K562 (cell line): ENCODE data around the gene IFNK. TPM values are rescaled to one million over a fixed set of nuclear protein-coding genes. Genes with fewer than 3 reads are reported as not detected.

Experiments
- ATAC-seq: fragments of 200-7000 bp; cut with Tn5 transposase; 3 replicates; pipeline ENCODE4 v1.9.1; 2020; ENCODE audit warnings: moderate library complexity
- BruUV-seq: library from RNA; stranded (reverse); fragments of 400-500 nt; replicated peaks from 2 replicates; lab custom pipeline; 2021; lab: Mats Ljungman, UMichigan
- CTCF ChIA-PET: fragments of 300-600 bp; formaldehyde crosslinking; extraction: SDS; loops from one replicate; lab custom pipeline; 2021; ENCODE audit warnings: low intra/inter-chr PET ratio; lab: Yijun Ruan, JAX
- POLR2A ChIA-PET: fragments of 300-600, 350-650 bp; sonication (Branson Sonifier 250); formaldehyde crosslinking; extraction: SDS; loops from one replicate; lab custom pipeline; 2021; ENCODE audit warnings: antibody characterized with exemption, inconsistent platforms; lab: Yijun Ruan, JAX
- DNase-seq, 4 experiments: peaks; one replicate each; pipeline versions ENCODE4 v3.0.0 to v3.0.0-alpha.2; 2011 to 2018; ENCODE audit warnings: low spot score in 3 of 4, mixed read lengths in 3 of 4; ENCODE audit errors: extremely low read depth in 1 of 4
- FAIRE-seq: peaks from 2 replicates; lab custom pipeline; 2011; peaks lifted over from hg19 to GRCh38; lab: Jason Lieb, UNC
- H2AFZ ChIP-seq: 2 replicates; pipeline ENCODE4 v1.6.0; 2011; ENCODE audit warnings: low read depth, low read length, control low read depth, inconsistent platforms
- H3K27ac ChIP-seq: fragments of 200-600 bp; 3 replicates; pipeline ENCODE4 v1.8.0; 2011; ENCODE audit warnings: low read depth, mild to moderate bottlenecking, control low read depth, inconsistent platforms, low read length, moderate library complexity, mixed read lengths; ENCODE audit errors: extremely low read depth
- H3K27me3 ChIP-seq, 2 experiments: fragments of 300-600 bp in 1 of 2; 2 replicates in 1 of 2; 3 replicates in 1 of 2; pipeline versions ENCODE4 v1.6.0 to v1.8.0; 2011; ENCODE audit warnings: inconsistent platforms in 2 of 2, low read length in 2 of 2, mild to moderate bottlenecking in 1 of 2, mixed read lengths in 1 of 2, moderate library complexity in 1 of 2; ENCODE audit not compliant: control insufficient read depth in 2 of 2, insufficient read depth in 2 of 2
- H3K36me3 ChIP-seq: fragments of 300-600 bp; 3 replicates; pipeline ENCODE4 v1.8.0; 2011; ENCODE audit warnings: mild to moderate bottlenecking, low read length, inconsistent platforms; ENCODE audit not compliant: control insufficient read depth, insufficient read depth
- H3K4me1 ChIP-seq, 2 experiments: fragments of 200-600 bp in 1 of 2; replicated peaks in 1 of 2; 2 replicates in 1 of 2; 3 replicates in 1 of 2; pipeline versions ENCODE4 v1.5.1 to v1.8.0; 2011; ENCODE audit warnings: inconsistent platforms in 2 of 2, low read length in 2 of 2, mild to moderate bottlenecking in 1 of 2, mixed read lengths in 1 of 2, moderate library complexity in 1 of 2; ENCODE audit not compliant: control insufficient read depth in 2 of 2, insufficient read depth in 2 of 2
- H3K4me2 ChIP-seq: 2 replicates; pipeline ENCODE4 v1.6.1; 2011; ENCODE audit warnings: low read length, control low read depth, inconsistent platforms, mixed read lengths; ENCODE audit not compliant: insufficient read depth
- H3K4me3 ChIP-seq: fragments of 200-600 bp; sonication (generic), shearing (Covaris generic); 2 replicates; pipeline ENCODE4 v1.5.1; 2016; ENCODE audit warnings: control low read depth, inconsistent platforms
- H3K79me2 ChIP-seq: fragments of 200-600 bp; 3 replicates; pipeline ENCODE4 v1.8.0; 2011; ENCODE audit warnings: low read length, inconsistent platforms; ENCODE audit not compliant: control insufficient read depth, insufficient read depth
- H3K9ac ChIP-seq, 2 experiments: 2 replicates each; pipeline versions ENCODE4 v1.6.0 to v1.6.1; 2011; ENCODE audit warnings: low read depth in 2 of 2, low read length in 2 of 2, control low read depth in 1 of 2, inconsistent platforms in 1 of 2, mild to moderate bottlenecking in 1 of 2, mixed read lengths in 1 of 2; ENCODE audit not compliant: insufficient read depth in 1 of 2
- H3K9me1 ChIP-seq: one replicate; pipeline ENCODE4 v1.6.0; 2011; ENCODE audit warnings: inconsistent platforms, mild to moderate bottlenecking, low read length, moderate library complexity; ENCODE audit not compliant: control insufficient read depth, insufficient read depth
- H3K9me3 ChIP-seq: replicated peaks from 2 replicates; pipeline ENCODE4 v1.5.1; 2011; ENCODE audit warnings: low read depth, low read length, inconsistent platforms; ENCODE audit not compliant: control insufficient read depth, insufficient read depth
- H4K20me1 ChIP-seq: replicated peaks from 2 replicates; pipeline ENCODE4 v1.6.1; 2011; ENCODE audit warnings: low read length, inconsistent platforms, mixed read lengths; ENCODE audit not compliant: control insufficient read depth, insufficient read depth
- CHD1 ChIP-seq: fragments of 200-600 bp; sonication (generic); IDR thresholded peaks from one replicate; pipeline ENCODE4 v1.6.1; 2012; ENCODE audit warnings: mild to moderate bottlenecking, moderate library complexity, low read length, inconsistent platforms
- MCM5 ChIP-seq: fragments of 450-650 bp; IDR thresholded peaks from 2 replicates; pipeline ENCODE4 v1.6.1; 2016; ENCODE audit warnings: low read depth
- SLC30A9 ChIP-seq: fragments of 250-450 bp; sonication (Bioruptor Pico); IDR thresholded peaks from 2 replicates; pipeline ENCODE4 v1.8.0; 2022; ENCODE audit warnings: mild to moderate bottlenecking, moderate library complexity
- ZFP30 ChIP-seq: fragments of 250-450 bp; sonication (Bioruptor Pico); IDR thresholded peaks from 2 replicates; pipeline ENCODE4 v1.8.0; 2022; ENCODE audit warnings: moderate library complexity, mild to moderate bottlenecking, inconsistent platforms, borderline replicate concordance
- ZNF124 ChIP-seq: sonication (generic); formaldehyde crosslinking; IDR thresholded peaks from 2 replicates; pipeline ENCODE4 v1.8.1; 2022; ENCODE audit warnings: missing genetic modification reagents
- WGBS: fragments of 100-300 bp; shearing (Covaris generic); methylation state at CpG from one replicate; pipeline ENCODE4 v1.1.6; 2016; ENCODE audit warnings: low coverage, mixed read lengths; ENCODE audit not compliant: insufficient coverage; ENCODE audit errors: missing lambda C conversion rate; 5-methylcytosine and 5-hydroxymethylcytosine counted together
- in situ Hi-C: fragments of 300-500 bp; cut with MboI; formaldehyde crosslinking; loops from 4 replicates; pipeline ENCODE4 v1.15.0; 2018; ENCODE audit warnings: inconsistent platforms, mixed read lengths
- intact Hi-C: fragments of 100-400 bp; cut with micrococcal nuclease; formaldehyde crosslinking; loops from 2 replicates; pipeline ENCODE4 v1.14.2; 2022
- polyA plus RNA-seq, 8 experiments: library from polyadenylated mRNA; depleted of rRNA in 4 of 8; stranded (reverse) in 5 of 8; unstranded in 3 of 8; fragments of >200 nt; fragmentation: Nextera tagmentation in 2 of 8; fragmentation: Illumina TruSeq in 1 of 8; extraction: Ambion mirVana in 2 of 8; extraction: Trizol in 1 of 8; gene quantifications; 2 replicates each; pipeline versions ENCODE4 v1.2.1 to v1.2.3, GENCODE V29; 2011 to 2014; ENCODE audit warnings: inconsistent platforms in 1 of 8, missing spikeins in 1 of 8
- total RNA-seq, 7 experiments: library from RNA; depleted of rRNA in 6 of 7; stranded (reverse); fragments of >200 nt in 6 of 7; fragmentation: Illumina TruSeq in 2 of 7; extraction: Trizol in 2 of 7; gene quantifications; 2 replicates each; pipeline versions ENCODE4 v1.2.1 to v1.2.3, GENCODE V29; 2011 to 2021; ENCODE audit warnings: low replicate concordance in 1 of 7
- TF ChIP-seq, protein P1 (sequence below): fragments of 200-800 bp; sonication (Bioruptor generic); IDR thresholded peaks from 2 replicates; pipeline ENCODE4 v1.6.1; 2016; ENCODE audit warnings: missing genetic modification characterization, missing compliant biosample characterization
- TF ChIP-seq, protein P2 (sequence below): fragments of 250-450 bp; sonication (Bioruptor Pico); IDR thresholded peaks from 2 replicates; pipeline ENCODE4 v1.5.0; 2020; ENCODE audit warnings: mild to moderate bottlenecking

IFNK gene
- total and polyA plus RNA-seq, 9 of the 15 experiments (the other 6 are each of a cell fraction or from before 2014, with no cell fraction given), result 0.11 TPM; not detected in 8

DNA sequence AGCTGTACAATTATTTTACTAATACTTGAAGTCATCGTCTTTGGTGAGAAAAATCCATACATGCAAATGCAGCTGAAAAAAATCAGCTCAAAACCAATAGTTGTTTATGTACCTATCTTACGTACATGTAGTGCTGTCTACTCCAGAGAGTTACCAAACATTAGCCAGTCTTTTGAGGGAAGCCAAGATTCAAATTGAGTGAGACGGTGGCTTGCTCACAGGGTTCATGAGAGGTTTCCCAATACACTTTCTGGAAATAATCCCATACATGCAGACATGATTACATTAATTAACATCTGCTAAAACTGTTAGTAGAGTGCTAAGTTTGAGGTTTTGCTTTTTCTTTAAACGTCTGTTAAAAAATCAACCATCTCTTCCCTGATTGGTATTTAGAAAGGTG, 46.9 kb downstream of the IFNK start:
- TF ChIP-seq ZNF124 (no peak), SLC30A9 (CRISPR knock-in tag) (no peak), MCM5 (no peak), CHD1 (no peak), ZFP30 (CRISPR knock-in tag) (no peak)
- TF ChIP-seq, protein P1, sequence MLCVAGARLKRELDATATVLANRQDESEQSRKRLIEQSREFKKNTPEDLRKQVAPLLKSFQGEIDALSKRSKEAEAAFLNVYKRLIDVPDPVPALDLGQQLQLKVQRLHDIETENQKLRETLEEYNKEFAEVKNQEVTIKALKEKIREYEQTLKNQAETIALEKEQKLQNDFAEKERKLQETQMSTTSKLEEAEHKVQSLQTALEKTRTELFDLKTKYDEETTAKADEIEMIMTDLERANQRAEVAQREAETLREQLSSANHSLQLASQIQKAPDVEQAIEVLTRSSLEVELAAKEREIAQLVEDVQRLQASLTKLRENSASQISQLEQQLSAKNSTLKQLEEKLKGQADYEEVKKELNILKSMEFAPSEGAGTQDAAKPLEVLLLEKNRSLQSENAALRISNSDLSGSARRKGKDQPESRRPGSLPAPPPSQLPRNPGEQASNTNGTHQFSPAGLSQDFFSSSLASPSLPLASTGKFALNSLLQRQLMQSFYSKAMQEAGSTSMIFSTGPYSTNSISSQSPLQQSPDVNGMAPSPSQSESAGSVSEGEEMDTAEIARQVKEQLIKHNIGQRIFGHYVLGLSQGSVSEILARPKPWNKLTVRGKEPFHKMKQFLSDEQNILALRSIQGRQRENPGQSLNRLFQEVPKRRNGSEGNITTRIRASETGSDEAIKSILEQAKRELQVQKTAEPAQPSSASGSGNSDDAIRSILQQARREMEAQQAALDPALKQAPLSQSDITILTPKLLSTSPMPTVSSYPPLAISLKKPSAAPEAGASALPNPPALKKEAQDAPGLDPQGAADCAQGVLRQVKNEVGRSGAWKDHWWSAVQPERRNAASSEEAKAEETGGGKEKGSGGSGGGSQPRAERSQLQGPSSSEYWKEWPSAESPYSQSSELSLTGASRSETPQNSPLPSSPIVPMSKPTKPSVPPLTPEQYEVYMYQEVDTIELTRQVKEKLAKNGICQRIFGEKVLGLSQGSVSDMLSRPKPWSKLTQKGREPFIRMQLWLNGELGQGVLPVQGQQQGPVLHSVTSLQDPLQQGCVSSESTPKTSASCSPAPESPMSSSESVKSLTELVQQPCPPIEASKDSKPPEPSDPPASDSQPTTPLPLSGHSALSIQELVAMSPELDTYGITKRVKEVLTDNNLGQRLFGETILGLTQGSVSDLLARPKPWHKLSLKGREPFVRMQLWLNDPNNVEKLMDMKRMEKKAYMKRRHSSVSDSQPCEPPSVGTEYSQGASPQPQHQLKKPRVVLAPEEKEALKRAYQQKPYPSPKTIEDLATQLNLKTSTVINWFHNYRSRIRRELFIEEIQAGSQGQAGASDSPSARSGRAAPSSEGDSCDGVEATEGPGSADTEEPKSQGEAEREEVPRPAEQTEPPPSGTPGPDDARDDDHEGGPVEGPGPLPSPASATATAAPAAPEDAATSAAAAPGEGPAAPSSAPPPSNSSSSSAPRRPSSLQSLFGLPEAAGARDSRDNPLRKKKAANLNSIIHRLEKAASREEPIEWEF (CRISPR knock-in tag), result no peak
- TF ChIP-seq, protein P2, sequence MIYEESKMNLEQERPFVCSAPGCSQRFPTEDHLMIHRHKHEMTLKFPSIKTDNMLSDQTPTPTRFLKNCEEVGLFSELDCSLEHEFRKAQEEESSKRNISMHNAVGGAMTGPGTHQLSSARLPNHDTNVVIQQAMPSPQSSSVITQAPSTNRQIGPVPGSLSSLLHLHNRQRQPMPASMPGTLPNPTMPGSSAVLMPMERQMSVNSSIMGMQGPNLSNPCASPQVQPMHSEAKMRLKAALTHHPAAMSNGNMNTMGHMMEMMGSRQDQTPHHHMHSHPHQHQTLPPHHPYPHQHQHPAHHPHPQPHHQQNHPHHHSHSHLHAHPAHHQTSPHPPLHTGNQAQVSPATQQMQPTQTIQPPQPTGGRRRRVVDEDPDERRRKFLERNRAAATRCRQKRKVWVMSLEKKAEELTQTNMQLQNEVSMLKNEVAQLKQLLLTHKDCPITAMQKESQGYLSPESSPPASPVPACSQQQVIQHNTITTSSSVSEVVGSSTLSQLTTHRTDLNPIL (CRISPR knock-in tag), result no peak
- TF ChIP-seq, all 486 proteins: peak for 0
- H3K27me3 ChIP-seq, result no peaks in the 10 kb centered on the region
- no peak overlapping the region for H3K4me3 ChIP-seq
- H3K27ac ChIP-seq, result no peak overlapping the region
- ChIA-PET POLR2A (no interaction called here), CTCF (no interaction called here)
- no TSS peak for BruUV-seq
- H3K4me1 ChIP-seq, result no peaks in the 10 kb centered on the region; a peak in 1 of 5 replicates
- 61% methylated on average over 3 of the region's 4 CpGs for WGBS
- no peak overlapping the region for H2AFZ ChIP-seq
- no peak overlapping the region for H3K4me2 ChIP-seq
- in situ Hi-C loops (no loop called here), intact Hi-C loops (no loop called here)
- DNase-seq (no peak), ATAC-seq (no peak), FAIRE-seq (no peak)
- H3K79me2 ChIP-seq, result no peaks in the 10 kb centered on the region
- H3K9me1 ChIP-seq, result no peaks in the 10 kb centered on the region
- no peak overlapping the region for H3K9ac ChIP-seq
- H4K20me1 ChIP-seq, result no peaks in the 10 kb centered on the region
- H3K36me3 ChIP-seq, result no peaks in the 10 kb centered on the region
- no peaks in the 10 kb centered on the region for H3K9me3 ChIP-seq
